Mesenchymal stem cell (in vitro differentiated cells and primary cell): Measurements from ENCODE around the gene PASD1.

Experiments
- DNase-seq: peaks from one replicate; pipeline ENCODE4 v3.0.0-alpha.2; 2013
- H2AFZ ChIP-seq: one replicate; pipeline ENCODE4 v1.6.1; 2013; ENCODE audit warnings: low read depth, mild to moderate bottlenecking, control low read depth, inconsistent platforms, low read length, moderate library complexity
- H2AK5ac ChIP-seq: 2 replicates; pipeline ENCODE4 v1.6.1; 2013; ENCODE audit warnings: low read length, moderate library complexity, mild to moderate bottlenecking, inconsistent platforms; ENCODE audit not compliant: severe bottlenecking
- H2BK120ac ChIP-seq: one replicate; pipeline ENCODE4 v1.6.1; 2013; ENCODE audit warnings: low read depth, mild to moderate bottlenecking, inconsistent platforms, low read length, moderate library complexity
- H2BK12ac ChIP-seq, 2 experiments: one replicate each; pipeline ENCODE4 v1.6.1; 2013; ENCODE audit warnings: inconsistent platforms in 2 of 2, low read length in 2 of 2, mild to moderate bottlenecking in 2 of 2, moderate library complexity in 2 of 2, control low read depth in 1 of 2
- H2BK15ac ChIP-seq: one replicate; pipeline ENCODE4 v1.6.1; 2013; ENCODE audit warnings: mild to moderate bottlenecking, low read depth, inconsistent platforms; ENCODE audit not compliant: poor library complexity, severe bottlenecking
- H2BK5ac ChIP-seq: 2 replicates; pipeline ENCODE4 v1.6.1; 2013; ENCODE audit warnings: low read depth, mild to moderate bottlenecking, low read length, control low read depth, inconsistent platforms; ENCODE audit not compliant: poor library complexity, severe bottlenecking
- H3K14ac ChIP-seq, 2 experiments: one replicate each; pipeline ENCODE4 v1.6.1; 2013; ENCODE audit warnings: inconsistent platforms in 2 of 2, low read length in 2 of 2, control low read depth in 1 of 2, mild to moderate bottlenecking in 1 of 2, moderate library complexity in 1 of 2
- H3K18ac ChIP-seq, 2 experiments: one replicate each; pipeline ENCODE4 v1.6.1; 2013; ENCODE audit warnings: inconsistent platforms in 2 of 2, low read length in 2 of 2, control low read depth in 1 of 2, low read depth in 1 of 2, mild to moderate bottlenecking in 1 of 2
- H3K23ac ChIP-seq, 2 experiments: one replicate each; pipeline ENCODE4 v1.6.1; 2013; ENCODE audit warnings: inconsistent platforms in 2 of 2, low read length in 2 of 2, mild to moderate bottlenecking in 2 of 2, moderate library complexity in 2 of 2, control low read depth in 1 of 2
- H3K27ac ChIP-seq: 2 replicates; pipeline ENCODE4 v1.5.1; 2013; ENCODE audit warnings: mild to moderate bottlenecking, moderate library complexity, low read length, control low read depth, inconsistent platforms; ENCODE audit not compliant: poor library complexity, severe bottlenecking
- H3K27me3 ChIP-seq, 2 experiments: 2 replicates each; pipeline versions ENCODE4 v1.6.1 to v1.7.0; 2013; ENCODE audit warnings: low read length in 2 of 2, mild to moderate bottlenecking in 2 of 2, moderate library complexity in 2 of 2, control low read depth in 1 of 2, inconsistent platforms in 1 of 2; ENCODE audit not compliant: control insufficient read depth in 1 of 2, insufficient read depth in 1 of 2
- H3K36me3 ChIP-seq, 2 experiments: 2 replicates each; pipeline versions ENCODE4 v1.6.1 to v1.7.0; 2013; ENCODE audit warnings: low read length in 2 of 2, control low read depth in 1 of 2, inconsistent platforms in 1 of 2, low read depth in 1 of 2, mild to moderate bottlenecking in 1 of 2; ENCODE audit not compliant: insufficient read depth in 2 of 2, control insufficient read depth in 1 of 2
- H3K4ac ChIP-seq, 2 experiments: one replicate each; pipeline ENCODE4 v1.6.1; 2013; ENCODE audit warnings: inconsistent platforms in 2 of 2, low read length in 2 of 2, mild to moderate bottlenecking in 2 of 2, moderate library complexity in 2 of 2, control low read depth in 1 of 2, low read depth in 1 of 2
- H3K4me1 ChIP-seq: 2 replicates; pipeline ENCODE4 v1.6.1; 2013; ENCODE audit warnings: low read depth, low read length, control low read depth; ENCODE audit not compliant: control insufficient read depth, insufficient read depth
- H3K4me2 ChIP-seq: 2 replicates; pipeline ENCODE4 v1.6.1; 2013; ENCODE audit warnings: low read length, mild to moderate bottlenecking, inconsistent platforms; ENCODE audit not compliant: poor library complexity, severe bottlenecking
- H3K4me3 ChIP-seq, 2 experiments: 2 replicates each; pipeline versions ENCODE4 v1.5.1 to v1.7.0; 2013; ENCODE audit warnings: low read length in 2 of 2, mild to moderate bottlenecking in 2 of 2, control low read depth in 1 of 2, low read depth in 1 of 2; ENCODE audit not compliant: insufficient read depth in 1 of 2
- H3K79me1 ChIP-seq: replicated peaks from 2 replicates; pipeline ENCODE4 v1.6.1; 2013; ENCODE audit warnings: mild to moderate bottlenecking, control low read depth, low read length, inconsistent platforms; ENCODE audit not compliant: poor library complexity, severe bottlenecking
- H3K9ac ChIP-seq: 2 replicates; pipeline ENCODE4 v1.7.0; 2013; ENCODE audit warnings: mild to moderate bottlenecking, low read length, moderate library complexity
- H3K9me3 ChIP-seq: 2 replicates; pipeline ENCODE4 v1.7.0; 2013; ENCODE audit warnings: mild to moderate bottlenecking, low read length; ENCODE audit not compliant: control insufficient read depth
- H4K8ac ChIP-seq: one replicate; pipeline ENCODE4 v1.6.1; 2013; ENCODE audit warnings: inconsistent platforms, mild to moderate bottlenecking, low read length, moderate library complexity
- H4K91ac ChIP-seq: one replicate; pipeline ENCODE4 v1.6.1; 2013; ENCODE audit warnings: mild to moderate bottlenecking, low read length, inconsistent platforms
- WGBS: methylation state at CpG from one replicate; pipeline ENCODE4 v1.1.7; 2013; ENCODE audit warnings: mixed read lengths; 5-methylcytosine and 5-hydroxymethylcytosine counted together

The PASD1 gene

DNA sequence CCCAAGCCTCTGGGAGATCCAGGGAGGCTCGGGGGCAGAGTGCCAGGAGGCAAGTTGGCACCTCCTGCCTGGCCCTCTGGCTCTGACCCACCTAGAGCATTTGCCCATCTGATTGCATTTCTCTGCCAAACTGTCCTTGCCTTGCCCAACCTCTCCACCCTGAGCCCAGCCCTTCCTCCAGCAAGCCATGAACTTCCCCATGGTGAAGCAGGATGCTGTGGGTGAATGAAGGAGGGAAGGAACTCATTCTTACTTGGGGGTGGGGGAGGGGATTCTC is 161.8 kb downstream of the PASD1 start:
- Histone ChIP-seq H3K9me3 (no peaks in the 10 kb centered on the region), H3K14ac (no peak overlapping the region), H3K36me3 (no peaks in the 10 kb centered on the region), H2BK120ac (no peak overlapping the region), H3K4me3 (no peak overlapping the region), H3K9ac (no peak overlapping the region), H3K18ac (no peak overlapping the region), H3K27me3 (peaks cover 0 to 70% of the 10 kb centered on the region in 2 experiments), H3K4me2 (no peak overlapping the region), H3K23ac (no peak overlapping the region), H3K4me1 (no peaks in the 10 kb centered on the region), H4K8ac (no peak overlapping the region), H2AK5ac (no peak overlapping the region), H3K79me1 (no peaks in the 10 kb centered on the region), H4K91ac (no peak overlapping the region), H2BK15ac (no peak overlapping the region), H3K27ac (no peak overlapping the region), H2BK5ac (no peak overlapping the region), H2BK12ac (no peak overlapping the region), H2AFZ (no peak overlapping the region), H3K4ac (no peak overlapping the region)
- no CpG with 5 or more reads among the region's 1 CpG for WGBS
- DNase-seq, result no peak
